GM12875 (cell line): ENCODE measurements around the gene GFI1.
"Not testable (repeated sequence)": the region's sequence is repeated elsewhere in the genome, so short reads cannot be mapped to it uniquely, and the experiment has no call there.

Experiments used
- H3K4me3 ChIP-seq: one replicate; pipeline ENCODE4 v1.5.1; 2011; ENCODE audit warnings: low read depth, low read length, control low read depth
- TF ChIP-seq, protein P1 (sequence below): IDR thresholded peaks from 2 replicates; pipeline ENCODE4 v1.5.1; 2011; ENCODE audit warnings: low read depth, mild to moderate bottlenecking, control low read depth, inconsistent platforms, low read length, moderate library complexity, borderline replicate concordance; ENCODE audit not compliant: insufficient read depth

The GFI1 gene

GRCh38 chr1:92444351-92444750 is 42.4 kb downstream of the GFI1 start:
- no peak overlapping the region for H3K4me3 ChIP-seq
- TF ChIP-seq, protein P1, sequence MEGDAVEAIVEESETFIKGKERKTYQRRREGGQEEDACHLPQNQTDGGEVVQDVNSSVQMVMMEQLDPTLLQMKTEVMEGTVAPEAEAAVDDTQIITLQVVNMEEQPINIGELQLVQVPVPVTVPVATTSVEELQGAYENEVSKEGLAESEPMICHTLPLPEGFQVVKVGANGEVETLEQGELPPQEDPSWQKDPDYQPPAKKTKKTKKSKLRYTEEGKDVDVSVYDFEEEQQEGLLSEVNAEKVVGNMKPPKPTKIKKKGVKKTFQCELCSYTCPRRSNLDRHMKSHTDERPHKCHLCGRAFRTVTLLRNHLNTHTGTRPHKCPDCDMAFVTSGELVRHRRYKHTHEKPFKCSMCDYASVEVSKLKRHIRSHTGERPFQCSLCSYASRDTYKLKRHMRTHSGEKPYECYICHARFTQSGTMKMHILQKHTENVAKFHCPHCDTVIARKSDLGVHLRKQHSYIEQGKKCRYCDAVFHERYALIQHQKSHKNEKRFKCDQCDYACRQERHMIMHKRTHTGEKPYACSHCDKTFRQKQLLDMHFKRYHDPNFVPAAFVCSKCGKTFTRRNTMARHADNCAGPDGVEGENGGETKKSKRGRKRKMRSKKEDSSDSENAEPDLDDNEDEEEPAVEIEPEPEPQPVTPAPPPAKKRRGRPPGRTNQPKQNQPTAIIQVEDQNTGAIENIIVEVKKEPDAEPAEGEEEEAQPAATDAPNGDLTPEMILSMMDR: no peak

GRCh38 chr1:92443893-92444292 is 42.8 kb downstream of the GFI1 start:
- TF ChIP-seq, protein P1: no peak
- H3K4me3 ChIP-seq: no peak overlapping the region

- no peak overlapping the region for H3K4me3 ChIP-seq
- TF ChIP-seq, protein P1: no peak
Observed at GRCh38 chr1:92442351-92442750, 44.4 kb downstream of the GFI1 start.

DNA sequence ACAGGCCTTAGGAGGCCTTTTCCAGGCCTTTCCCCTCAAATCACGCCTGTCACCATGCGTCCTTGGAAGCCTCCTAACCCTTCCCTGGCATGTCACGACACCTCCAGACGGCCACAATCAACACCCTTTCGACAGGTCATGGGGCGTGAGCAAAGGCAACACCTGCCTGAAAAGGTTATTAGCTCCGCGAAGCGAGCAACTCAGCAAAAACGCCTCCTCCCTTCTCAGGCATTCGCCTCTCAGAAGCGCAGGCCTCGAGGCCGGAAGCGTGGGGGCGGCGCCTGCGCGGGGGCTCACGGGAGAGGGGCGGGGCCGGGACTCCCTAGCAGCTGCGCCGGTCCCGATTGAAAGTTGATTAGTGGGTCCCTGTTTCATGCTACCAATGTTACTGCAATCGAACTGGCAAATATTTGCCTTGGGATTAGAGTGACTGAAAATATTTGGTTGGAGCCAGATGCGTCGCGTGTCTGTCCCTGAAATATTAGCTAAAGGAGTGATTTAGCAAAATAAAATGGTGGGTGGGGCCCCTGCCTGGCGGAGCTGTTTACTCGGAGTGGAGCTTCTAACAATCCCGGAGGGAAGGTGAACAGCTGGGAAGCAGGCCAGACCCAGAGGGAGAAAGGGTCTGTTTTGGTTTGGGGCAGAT is 44.9 kb downstream of the GFI1 start:
- TF ChIP-seq, protein P1: no peak
- no peak overlapping the region for H3K4me3 ChIP-seq

DNA sequence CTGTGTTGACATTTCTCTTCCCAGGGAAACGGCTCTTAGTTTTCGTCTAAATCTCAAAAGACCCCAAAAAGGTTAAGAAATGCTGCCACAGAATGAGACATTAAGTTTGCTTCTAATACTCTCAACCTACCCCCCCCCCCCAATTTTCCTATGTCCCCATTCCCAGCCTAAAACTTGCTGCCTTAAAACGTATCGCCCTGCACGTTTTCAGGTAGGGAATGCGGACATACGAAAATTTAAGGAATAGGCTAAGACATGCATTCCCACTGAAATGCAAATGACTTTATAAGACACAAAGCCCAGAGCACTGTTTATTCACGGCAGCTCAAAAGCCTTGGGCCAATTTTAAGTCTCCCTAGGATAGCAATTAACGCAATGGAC is 45.4 kb downstream of the GFI1 start:
- TF ChIP-seq, protein P1: no peak
- H3K4me3 ChIP-seq: no peak overlapping the region

GRCh38 chr1:92439291-92439690 is 47.4 kb downstream of the GFI1 start:
- no peak overlapping the region for H3K4me3 ChIP-seq
- TF ChIP-seq, protein P1: no peak

- not testable (repeated sequence) for H3K4me3 ChIP-seq
Observed at GRCh38 chr1:92434572-92434971, 52.2 kb downstream of the GFI1 start.

DNA sequence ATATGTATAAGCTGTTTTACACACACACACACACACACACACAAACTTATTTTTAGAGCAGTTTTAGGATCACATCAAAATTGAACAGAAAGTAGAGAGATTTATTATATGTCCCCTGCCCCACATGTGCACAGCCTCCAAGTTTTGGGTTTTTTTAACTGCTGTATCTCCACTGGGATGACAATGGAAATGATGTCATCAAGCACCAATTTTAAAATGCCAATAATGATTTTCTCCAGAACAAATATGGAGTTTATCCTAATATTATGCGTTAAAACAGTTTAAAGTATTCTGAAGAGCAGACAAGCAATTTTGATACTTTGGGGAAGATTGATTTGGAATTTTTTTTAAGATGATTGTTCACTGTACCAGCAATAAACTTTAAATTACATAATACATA is 56.7 kb downstream of the GFI1 start:
- TF ChIP-seq, protein P1: no peak
- H3K4me3 ChIP-seq: no peak overlapping the region
